Stimulated activated naive CD4-positive, alpha-beta T cell (primary cell): ENCODE results near the gene IGSF6.
"Not testable (repeated sequence)": the region's sequence is repeated elsewhere in the genome, so short reads cannot be mapped to it uniquely, and the experiment has no call there.

Experiments
- DNase-seq, 6 experiments: peaks; one replicate each; lab custom pipeline; 2025; lab: John Stamatoyannopoulos, UW

Gene IGSF6

GRCh38 chr16:21653571-21653970, 1.2 kb upstream of the IGSF6 start:
- DNase-seq = no peak

- DNase-seq = no peak
Measured at GRCh38 chr16:21651515-21651914, 893 bp downstream of the IGSF6 start.

GRCh38 chr16:21650521-21650920, 1.9 kb downstream of the IGSF6 start:
- DNase-seq = no peak

GRCh38 chr16:21649826-21650406, 2.5 kb downstream of the IGSF6 start:
- DNase-seq = not testable (repeated sequence)

- DNase-seq = no peak
Measured at GRCh38 chr16:21647562-21648164, 4.7 kb downstream of the IGSF6 start.

- DNase-seq = peak; percentile 18 to 72 (median 58)
Measured at GRCh38 chr16:21646721-21647561, 5.5 kb downstream of the IGSF6 start.

- DNase-seq = no peak
Measured at GRCh38 chr16:21646091-21646490, 6.3 kb downstream of the IGSF6 start.

GRCh38 chr16:21645261-21645721, 7.1 kb downstream of the IGSF6 start:
- DNase-seq = peak in 4 of 6 experiments; percentile 7 to 83 (median 70)

GRCh38 chr16:21644674-21645073, 7.7 kb downstream of the IGSF6 start:
- no peak for DNase-seq

GRCh38 chr16:21643785-21644184, 8.6 kb downstream of the IGSF6 start:
- DNase-seq = no peak

GRCh38 chr16:21642861-21643260, 9.5 kb downstream of the IGSF6 start:
- no peak for DNase-seq

- DNase-seq = no peak
Measured at GRCh38 chr16:21641916-21642315, 10.5 kb downstream of the IGSF6 start.

GRCh38 chr16:21639493-21639892, 12.9 kb downstream of the IGSF6 start:
- DNase-seq = no peak

GRCh38 chr16:21638573-21638975, 13.8 kb downstream of the IGSF6 start:
- peak in 1 of 6 experiments; percentile 4 for DNase-seq

- no peak for DNase-seq
Measured at GRCh38 chr16:21637032-21637968, 15.1 kb downstream of the IGSF6 start.

GRCh38 chr16:21635694-21636093, 16.7 kb downstream of the IGSF6 start:
- DNase-seq = not testable (repeated sequence)

GRCh38 chr16:21634216-21634615, 18.2 kb downstream of the IGSF6 start:
- no peak for DNase-seq

GRCh38 chr16:21631951-21632575, 20.3 kb downstream of the IGSF6 start:
- not testable (repeated sequence) for DNase-seq

GRCh38 chr16:21631376-21631775, 21.0 kb downstream of the IGSF6 start:
- not testable (repeated sequence) for DNase-seq

- DNase-seq = not testable (repeated sequence)
Measured at GRCh38 chr16:21630866-21631265, 21.5 kb downstream of the IGSF6 start.
